ENCODE results near the gene LRP1.
A peak's percentile ranks its signal among the peaks of the same experiment; 100 is the strongest.

Gene LRP1

DNA sequence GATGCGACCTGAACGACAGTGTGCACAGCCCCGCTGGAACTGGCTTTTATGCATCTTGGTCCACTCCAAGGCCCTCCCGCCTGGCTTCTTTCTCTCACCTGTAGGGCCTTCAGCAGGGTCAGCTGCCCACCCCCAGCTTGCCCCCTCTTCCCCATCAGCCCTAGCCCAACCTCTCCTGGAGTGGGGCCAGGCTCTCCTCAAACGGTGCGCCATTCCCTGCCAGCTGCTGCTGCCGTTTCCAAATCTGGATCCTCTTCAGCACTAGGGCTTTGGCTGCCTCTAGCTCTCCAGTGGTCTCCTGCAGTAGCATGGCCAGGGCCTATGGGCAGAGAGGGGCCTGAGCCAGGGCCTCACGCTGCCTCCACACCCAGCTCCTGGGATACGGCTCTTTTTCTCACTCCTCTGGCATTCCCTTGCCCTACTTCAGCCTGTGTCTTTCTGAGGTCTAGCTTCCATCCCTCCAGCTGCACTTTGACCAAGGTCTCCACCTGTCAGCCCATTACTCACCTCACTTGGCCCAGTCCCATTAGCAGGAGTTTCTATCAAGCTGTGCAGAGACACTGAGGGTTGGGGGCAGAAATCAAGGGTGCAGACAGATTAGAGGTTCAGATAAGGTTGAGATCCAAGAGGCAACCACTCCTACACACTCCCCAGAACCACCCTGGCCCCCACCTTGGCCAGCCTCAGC lies 22.1 kb upstream of the LRP1 start:
- no peak for DNase-seq (ENCODE audit: low read depth)
- Histone ChIP-seq H3K9ac (ENCODE audit: low read length) (no peak overlapping the region), H3K27me3 (replicated peaks; ENCODE audit: control insufficient read depth, insufficient read depth, low read length) (no peaks in the 10 kb centered on the region), H3K36me3 (ENCODE audit: control insufficient read depth, insufficient read depth, low read length, severe bottlenecking) (peaks cover 52% of the 10 kb centered on the region), H3K4me1 (ENCODE audit: control insufficient read depth, insufficient read depth, low read length) (peaks cover 25% of the 10 kb centered on the region), H3K9me3 (ENCODE audit: control insufficient read depth, low read length) (no peaks in the 10 kb centered on the region), H3K4me3 (ENCODE audit: low read length) (no peak overlapping the region)

DNA sequence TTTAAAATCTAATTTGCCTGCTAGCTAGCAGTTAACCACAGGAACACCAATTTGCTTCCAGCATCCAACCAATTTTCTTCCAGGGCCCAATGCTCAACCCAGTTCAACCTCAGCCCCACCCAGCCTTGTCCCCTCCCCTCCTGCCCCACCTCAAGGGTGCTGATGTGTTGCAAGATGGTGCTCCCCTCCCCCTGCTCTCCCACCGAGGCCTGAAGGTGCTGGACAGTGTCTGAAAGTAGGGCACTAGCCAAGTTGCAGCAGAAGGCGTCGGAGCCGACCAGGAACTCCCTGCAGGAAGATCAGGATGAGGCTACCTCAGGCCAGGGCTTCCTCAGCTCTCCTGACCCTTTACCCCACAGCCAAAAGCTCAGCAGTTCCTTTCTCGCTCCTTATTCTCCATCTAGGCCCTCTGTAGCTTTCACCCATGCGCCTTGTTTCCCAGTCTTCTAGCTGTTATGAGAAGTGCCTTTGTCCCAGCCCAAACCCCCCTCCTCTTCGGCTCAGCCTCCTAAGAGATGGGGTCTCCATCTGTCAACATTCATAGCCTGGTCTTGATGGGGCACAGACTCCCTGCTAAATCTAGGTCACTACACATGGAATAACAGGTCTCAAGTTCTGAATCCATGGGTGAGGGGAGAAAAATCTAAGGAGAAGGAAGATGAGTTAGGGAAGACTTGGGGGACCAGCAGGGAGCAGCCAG lies 20.7 kb upstream of the LRP1 start:
- Histone ChIP-seq H3K4me1 (ENCODE audit: control insufficient read depth, insufficient read depth, low read length) (peaks cover 36% of the 10 kb centered on the region), H3K4me3 (ENCODE audit: low read length) (no peak overlapping the region), H3K9me3 (ENCODE audit: control insufficient read depth, low read length) (no peaks in the 10 kb centered on the region), H3K36me3 (ENCODE audit: control insufficient read depth, insufficient read depth, low read length, severe bottlenecking) (peaks cover 44% of the 10 kb centered on the region), H3K27me3 (replicated peaks; ENCODE audit: control insufficient read depth, insufficient read depth, low read length) (no peaks in the 10 kb centered on the region), H3K9ac (ENCODE audit: low read length) (peak overlapping the region; percentile 26)
- no peak for DNase-seq (ENCODE audit: low read depth)

DNA sequence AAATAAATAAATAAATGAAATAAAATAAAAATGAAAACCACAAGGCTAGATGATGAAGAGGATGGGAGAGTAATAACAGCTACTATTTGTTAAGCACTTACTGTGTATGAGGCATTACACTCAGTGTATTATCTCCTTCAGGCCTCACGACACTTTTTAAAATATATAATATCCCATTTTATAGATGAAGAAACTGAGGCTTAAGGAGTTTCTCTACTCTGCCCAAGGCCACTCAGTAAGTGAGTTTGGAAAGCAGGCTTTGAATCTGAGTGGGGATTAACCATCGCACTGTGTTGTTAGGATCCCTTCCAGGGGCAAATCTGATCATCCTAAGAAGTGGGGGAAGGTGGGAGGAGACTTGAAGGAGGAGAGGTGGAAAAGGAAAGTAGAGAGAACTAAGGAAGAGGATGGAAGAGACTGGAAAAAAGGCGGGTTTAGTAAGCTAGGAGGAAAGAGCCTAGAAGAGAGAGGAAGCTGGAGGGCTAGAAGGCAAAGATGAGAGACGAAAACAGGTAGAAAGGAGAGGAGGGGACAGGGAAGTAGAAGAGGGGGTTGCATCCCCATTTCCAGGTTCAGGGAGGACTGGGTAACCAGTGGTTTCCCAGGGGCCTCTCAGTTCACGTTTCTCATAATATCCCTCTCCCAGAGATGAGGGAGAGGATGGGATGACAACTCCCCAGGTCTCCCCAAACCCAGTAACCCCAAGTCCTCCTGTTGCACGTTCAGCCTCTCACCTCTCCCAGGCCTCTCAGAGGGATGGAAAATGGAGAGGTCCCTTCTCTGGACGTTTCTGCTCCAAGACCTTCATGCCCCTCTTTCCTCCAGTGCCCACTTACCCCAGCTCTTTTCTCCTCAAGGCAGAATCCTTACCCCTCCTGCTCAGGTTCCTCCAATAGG lies 18.8 kb upstream of the LRP1 start:
- no peaks in the 10 kb centered on the region for H3K9me3 ChIP-seq (ENCODE audit: control insufficient read depth, low read length)
- peaks cover 32% of the 10 kb centered on the region for H3K4me1 ChIP-seq (ENCODE audit: control insufficient read depth, insufficient read depth, low read length)
- peak overlapping the region; percentile 87 for H3K4me3 ChIP-seq (ENCODE audit: low read length)
- peak overlapping the region; percentile 99 for H3K9ac ChIP-seq (ENCODE audit: low read length)
- no peaks in the 10 kb centered on the region for H3K27me3 ChIP-seq (replicated peaks; ENCODE audit: control insufficient read depth, insufficient read depth, low read length)
- H3K36me3 ChIP-seq (ENCODE audit: control insufficient read depth, insufficient read depth, low read length, severe bottlenecking), result peaks cover 34% of the 10 kb centered on the region
- DNase-seq (ENCODE audit: low read depth), result no peak

DNA sequence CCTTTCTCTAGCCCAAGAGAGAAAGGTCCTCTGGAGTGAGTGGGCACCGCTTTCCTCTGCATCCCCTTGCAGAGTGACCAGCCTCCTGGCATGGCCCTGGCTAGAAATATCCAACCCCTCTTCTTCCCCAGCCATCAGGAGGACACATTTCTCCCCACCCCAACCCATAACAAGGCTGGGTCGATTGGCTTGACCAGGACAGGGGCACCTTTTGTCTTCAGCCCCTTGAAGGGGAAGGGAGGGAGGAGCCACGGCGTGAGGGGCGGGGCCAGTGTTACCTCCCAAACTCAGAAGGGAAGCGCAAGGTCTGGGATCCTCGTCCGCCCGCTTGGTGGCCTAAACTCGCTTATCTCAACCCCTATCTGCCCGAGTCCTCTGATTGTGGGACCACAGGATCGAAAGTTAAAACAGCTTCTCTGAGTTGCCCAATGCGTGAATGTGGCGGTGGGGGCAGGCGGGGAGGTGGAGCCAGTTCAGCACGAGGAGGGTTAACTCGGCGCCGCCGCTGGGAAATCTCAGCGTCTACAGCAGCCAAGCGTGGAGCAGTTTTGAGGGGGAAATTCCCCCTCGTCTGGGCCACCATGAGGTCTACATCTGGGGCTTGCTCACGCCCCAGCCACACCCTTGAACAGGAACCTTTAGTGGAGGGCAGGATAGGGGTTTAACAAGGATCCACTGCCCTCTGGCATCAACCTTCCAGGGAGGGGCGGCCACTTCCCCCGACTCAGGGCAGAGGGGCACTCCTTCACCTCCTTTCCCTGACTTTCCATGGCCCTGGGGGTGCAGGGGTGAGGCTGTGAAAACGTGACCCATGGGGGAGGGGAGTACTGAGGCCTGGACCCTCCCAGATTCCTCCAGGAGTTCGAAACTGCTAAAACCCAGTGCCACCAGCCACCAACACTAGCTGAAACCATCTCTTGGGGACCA lies 17.9 kb upstream of the LRP1 start:
- H3K4me3 ChIP-seq (ENCODE audit: low read length), result peak overlapping the region; percentile 87
- H3K27me3 ChIP-seq (replicated peaks; ENCODE audit: control insufficient read depth, insufficient read depth, low read length), result no peaks in the 10 kb centered on the region
- peaks cover 32% of the 10 kb centered on the region for H3K4me1 ChIP-seq (ENCODE audit: control insufficient read depth, insufficient read depth, low read length)
- peaks cover 25% of the 10 kb centered on the region for H3K36me3 ChIP-seq (ENCODE audit: control insufficient read depth, insufficient read depth, low read length, severe bottlenecking)
- H3K9me3 ChIP-seq (ENCODE audit: control insufficient read depth, low read length), result no peaks in the 10 kb centered on the region
- peak overlapping the region; percentile 99 for H3K9ac ChIP-seq (ENCODE audit: low read length)
- peak; percentile 70 for DNase-seq (ENCODE audit: low read depth)

DNA sequence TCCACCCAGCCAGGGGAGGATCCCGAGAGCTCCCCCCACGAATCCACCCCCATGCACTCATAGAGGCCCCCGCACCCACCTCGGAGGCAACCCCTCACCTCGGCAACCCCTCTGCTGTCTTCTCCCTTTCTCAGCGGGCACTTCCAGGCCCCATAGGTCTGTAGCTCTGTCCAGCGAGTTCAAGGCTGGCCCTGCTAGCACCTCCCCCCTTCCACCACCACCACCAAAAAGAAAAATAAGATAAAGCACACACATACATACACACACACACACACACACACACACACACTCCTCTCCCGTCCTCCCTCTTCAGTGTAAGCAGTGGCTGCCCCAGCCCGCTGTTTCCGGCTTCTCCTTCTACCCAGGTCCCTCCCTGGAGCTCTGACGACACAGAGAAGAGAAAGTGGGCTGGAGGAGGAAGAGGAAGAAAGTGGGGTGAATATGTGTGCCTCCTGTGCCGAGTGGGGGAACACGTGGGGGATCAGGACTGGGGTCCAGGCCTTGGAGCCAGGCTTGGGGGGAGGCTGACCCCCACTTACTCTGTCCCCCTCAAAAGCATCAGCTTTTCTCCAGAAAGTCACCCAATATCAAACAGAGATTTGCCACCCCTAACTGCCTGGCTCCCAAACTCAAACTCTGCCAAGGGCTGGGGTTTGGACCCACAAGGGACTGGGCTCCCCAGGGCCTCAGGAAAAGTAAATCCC lies 17.1 kb upstream of the LRP1 start, which contains the start of gene STAT6:
STAT6 (minus strand) TSS at position 332 of the 704 bp plus-strand sequence. CDS start 3,084 bp downstream, outside the sequence.
- Histone ChIP-seq H3K4me1 (ENCODE audit: control insufficient read depth, insufficient read depth, low read length) (peaks cover 32% of the 10 kb centered on the region), H3K9ac (ENCODE audit: low read length) (peak within 1 kb of the TSS; percentile 99), H3K9me3 (ENCODE audit: control insufficient read depth, low read length) (no peaks in the 10 kb centered on the region), H3K36me3 (ENCODE audit: control insufficient read depth, insufficient read depth, low read length, severe bottlenecking) (peaks cover 17% of the 10 kb centered on the region), H3K4me3 (ENCODE audit: low read length) (peak within 1 kb of the TSS; percentile 87), H3K27me3 (replicated peaks; ENCODE audit: control insufficient read depth, insufficient read depth, low read length) (no peaks in the 10 kb centered on the region)
- peak; percentile 91 for DNase-seq (ENCODE audit: low read depth)

DNA sequence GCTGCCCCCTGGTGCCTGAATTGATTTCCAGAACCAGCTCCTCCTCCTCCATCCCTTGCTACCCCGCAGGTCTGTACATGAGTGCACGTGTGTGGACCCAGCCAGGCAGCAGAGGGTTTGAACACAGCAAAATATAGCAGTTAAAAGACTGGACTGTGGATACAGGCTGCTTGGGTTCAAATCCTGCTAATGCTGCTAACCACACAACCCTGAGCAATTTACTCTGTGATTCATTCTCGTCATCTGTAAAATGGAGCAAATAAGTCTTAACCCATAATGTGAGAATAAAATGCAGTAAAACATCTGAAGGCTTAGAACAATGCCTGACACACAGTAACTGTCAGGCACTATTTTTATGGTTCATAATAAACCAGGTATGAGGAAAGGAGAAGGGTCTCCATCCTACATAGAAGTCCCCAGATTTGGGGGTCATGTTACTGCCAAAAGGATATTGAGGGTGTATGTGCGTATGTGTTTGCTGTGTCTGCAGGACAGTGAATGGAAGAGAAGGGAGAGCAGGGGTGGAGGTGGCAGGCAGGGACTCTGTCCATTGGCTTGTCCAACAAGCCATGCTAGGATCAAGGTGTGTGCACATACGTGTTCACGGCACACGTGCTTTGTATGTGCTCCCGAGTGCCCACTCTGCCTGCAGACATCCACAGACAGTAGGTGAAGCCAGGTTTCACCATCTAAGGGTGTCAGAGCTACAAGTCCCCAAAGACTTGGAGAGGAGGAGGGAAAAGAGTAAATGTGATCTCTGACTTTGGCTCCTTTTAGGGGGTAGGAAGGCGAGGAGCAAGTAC lies 15.6 kb upstream of the LRP1 start:
- no peaks in the 10 kb centered on the region for H3K27me3 ChIP-seq (replicated peaks; ENCODE audit: control insufficient read depth, insufficient read depth, low read length)
- H3K4me1 ChIP-seq (ENCODE audit: control insufficient read depth, insufficient read depth, low read length), result peaks cover 29% of the 10 kb centered on the region
- H3K9ac ChIP-seq (ENCODE audit: low read length), result peak overlapping the region; percentile 99
- peaks cover 5% of the 10 kb centered on the region for H3K36me3 ChIP-seq (ENCODE audit: control insufficient read depth, insufficient read depth, low read length, severe bottlenecking)
- H3K9me3 ChIP-seq (ENCODE audit: control insufficient read depth, low read length), result no peaks in the 10 kb centered on the region
- H3K4me3 ChIP-seq (ENCODE audit: low read length), result peak overlapping the region; percentile 87
- DNase-seq (ENCODE audit: low read depth), result no peak

DNA sequence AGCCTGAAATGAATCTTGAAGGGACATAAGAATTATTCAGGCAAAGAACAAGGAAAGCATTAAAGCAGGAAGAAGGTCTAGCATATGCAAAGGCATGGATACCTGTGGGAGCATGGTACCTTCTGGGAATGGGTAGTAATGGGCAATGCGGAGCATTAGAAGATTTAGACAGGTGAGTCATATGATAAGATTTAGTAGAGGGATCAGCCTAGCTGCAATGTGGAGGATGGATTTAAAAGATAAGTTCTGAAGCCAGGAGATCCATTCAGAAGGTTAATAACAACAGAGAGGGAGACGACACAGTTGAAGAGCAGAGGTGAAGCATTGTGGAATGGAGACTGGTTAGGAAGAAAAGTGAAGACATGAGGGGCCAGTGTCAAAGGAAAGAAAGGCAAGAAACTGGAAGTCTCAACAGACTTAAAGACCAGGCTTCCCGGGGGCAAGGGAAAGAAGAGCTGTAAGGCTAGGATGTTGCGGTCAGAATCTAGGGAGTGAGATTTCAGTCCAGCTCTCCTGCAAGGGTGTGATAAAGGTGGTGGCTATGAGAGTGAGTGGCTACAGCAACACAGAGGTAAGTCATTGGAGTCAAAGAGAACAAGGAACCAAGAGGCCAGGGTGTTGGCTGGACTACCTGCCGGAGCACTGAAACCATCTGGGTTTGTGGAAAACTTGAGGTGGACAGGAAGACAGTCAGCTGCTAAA lies 11.6 kb upstream of the LRP1 start:
- no peak for DNase-seq (ENCODE audit: low read depth)
- no peaks in the 10 kb centered on the region for H3K9me3 ChIP-seq (ENCODE audit: control insufficient read depth, low read length)
- H3K9ac ChIP-seq (ENCODE audit: low read length), result no peak overlapping the region
- H3K36me3 ChIP-seq (ENCODE audit: control insufficient read depth, insufficient read depth, low read length, severe bottlenecking), result no peaks in the 10 kb centered on the region
- H3K4me1 ChIP-seq (ENCODE audit: control insufficient read depth, insufficient read depth, low read length), result peaks cover 24% of the 10 kb centered on the region
- no peak overlapping the region for H3K4me3 ChIP-seq (ENCODE audit: low read length)
- H3K27me3 ChIP-seq (replicated peaks; ENCODE audit: control insufficient read depth, insufficient read depth, low read length), result no peaks in the 10 kb centered on the region

DNA sequence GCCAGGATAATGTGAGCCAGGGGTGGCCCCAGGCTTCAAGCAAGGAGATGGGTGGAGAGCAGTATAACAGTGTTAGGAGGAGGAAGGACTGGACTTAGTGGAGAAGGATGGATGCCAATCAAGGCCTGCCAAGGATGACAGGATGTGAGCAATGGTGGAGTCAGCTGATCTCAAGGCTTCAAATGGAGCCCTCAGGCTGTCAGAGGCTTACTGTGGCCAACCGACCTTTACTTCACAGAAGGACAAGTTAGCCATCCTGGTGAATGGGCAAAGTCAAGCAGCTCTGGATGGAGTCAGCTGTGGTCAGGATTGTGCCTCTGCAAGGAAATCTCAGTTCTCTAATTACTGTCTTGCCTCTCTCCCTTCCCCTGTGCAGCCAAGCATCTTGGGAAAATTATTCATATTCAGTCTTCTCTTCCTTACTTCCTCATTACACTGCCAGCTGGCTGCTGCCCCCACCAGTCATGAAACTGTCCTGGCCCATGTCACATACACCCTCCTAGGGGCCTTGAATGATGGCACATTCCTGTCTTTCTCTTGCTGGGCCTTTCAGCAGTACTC lies 9.5 kb upstream of the LRP1 start:
- Histone ChIP-seq H3K36me3 (ENCODE audit: control insufficient read depth, insufficient read depth, low read length, severe bottlenecking) (no peaks in the 10 kb centered on the region), H3K9ac (ENCODE audit: low read length) (peak overlapping the region; percentile 17), H3K27me3 (replicated peaks; ENCODE audit: control insufficient read depth, insufficient read depth, low read length) (no peaks in the 10 kb centered on the region), H3K4me1 (ENCODE audit: control insufficient read depth, insufficient read depth, low read length) (peaks cover 15% of the 10 kb centered on the region), H3K4me3 (ENCODE audit: low read length) (no peak overlapping the region), H3K9me3 (ENCODE audit: control insufficient read depth, low read length) (no peaks in the 10 kb centered on the region)
- no peak for DNase-seq (ENCODE audit: low read depth)

All from adipocyte (in vitro differentiated cells).